Measurements from ENCODE around the gene RBM6.

RBM6 gene

GRCh38 chr3:50126287-50127211, 186.6 kb downstream of the RBM6 start:
- DNase-seq (ENCODE audit: low read depth): no peak

Data from T-helper 22 cell (primary cell).